Activated CD8-positive, alpha-beta memory T cell treated with anti-CD3 and anti-CD28 coated beads, Interleukin-2, amount 50 U/mL, for 4 hours (primary cell): ENCODE measurements around the gene GIGYF1.
"Not testable (repeated sequence)": the region's sequence is repeated elsewhere in the genome, so short reads cannot be mapped to it uniquely, and the experiment has no call there.

ENCODE experiments used
- DNase-seq: peaks from one replicate; pipeline ENCODE4 v3.0.0-alpha.2; 2020

Gene GIGYF1

DNA sequence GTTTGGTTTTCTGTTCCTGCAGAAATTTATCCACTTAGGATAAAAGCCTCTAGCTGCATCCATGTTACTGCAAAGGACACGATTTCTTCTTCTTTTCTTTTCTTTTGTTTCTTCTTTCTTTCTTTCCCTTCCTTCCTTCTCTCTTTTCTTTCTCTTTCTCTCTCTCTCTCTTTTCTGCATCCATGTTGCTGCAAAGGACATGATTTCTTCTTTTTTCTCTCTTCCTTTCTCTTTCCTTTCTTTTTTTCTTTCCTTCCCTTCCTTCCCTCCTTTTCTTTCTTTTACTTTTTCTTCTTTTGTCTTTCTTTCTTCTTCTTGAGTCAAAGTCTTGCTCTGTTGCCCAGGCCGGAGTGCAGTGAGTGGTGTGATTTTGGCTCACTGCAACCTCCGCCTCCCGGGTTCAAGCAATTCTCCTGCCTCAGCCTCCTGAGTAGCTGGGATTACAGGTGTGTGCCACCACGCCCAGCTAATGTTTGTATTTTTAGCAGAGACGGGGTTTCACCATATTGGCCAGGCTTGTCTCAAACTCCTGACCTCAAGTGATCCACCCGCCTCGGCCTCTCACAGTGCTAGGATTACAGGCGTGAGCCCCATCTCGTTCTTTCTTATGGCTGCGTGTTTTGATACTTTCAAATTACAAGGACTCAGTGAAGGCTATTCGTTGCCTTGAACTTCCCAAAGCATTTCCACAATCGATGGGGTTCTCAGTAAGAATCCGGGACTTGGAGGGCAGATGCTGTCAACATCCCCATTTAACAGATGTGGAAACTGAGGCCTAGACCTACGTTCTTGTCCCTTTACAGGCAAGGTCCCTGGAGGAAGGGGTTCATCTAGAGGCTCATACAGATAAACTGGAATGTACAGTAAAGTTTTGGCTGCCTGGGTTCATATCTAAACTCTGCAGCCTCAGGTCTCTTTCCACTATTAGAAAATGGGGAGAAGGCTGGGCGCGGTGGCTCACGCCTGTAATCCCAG is 22.4 kb downstream of the GIGYF1 start:
- no peak for DNase-seq

DNA sequence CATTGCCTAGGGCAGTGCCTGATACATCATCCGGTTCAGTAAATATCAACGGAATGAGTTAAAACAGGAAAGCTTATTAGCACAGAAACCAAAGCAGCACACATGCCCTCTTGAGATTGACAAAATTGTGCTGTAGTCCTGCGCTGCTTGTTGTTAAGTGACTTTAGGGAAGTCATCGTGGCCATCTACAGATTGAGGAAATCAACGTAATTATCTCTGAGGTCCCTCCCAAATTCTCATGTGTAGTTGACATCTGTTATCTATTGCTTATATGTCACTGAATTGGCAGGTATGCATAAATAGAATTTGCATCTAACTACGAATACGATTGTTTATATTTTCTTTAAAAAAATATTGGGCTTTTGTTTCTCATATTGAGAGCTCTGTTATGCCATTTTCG is 24.0 kb downstream of the GIGYF1 start:
- DNase-seq: no peak

DNA sequence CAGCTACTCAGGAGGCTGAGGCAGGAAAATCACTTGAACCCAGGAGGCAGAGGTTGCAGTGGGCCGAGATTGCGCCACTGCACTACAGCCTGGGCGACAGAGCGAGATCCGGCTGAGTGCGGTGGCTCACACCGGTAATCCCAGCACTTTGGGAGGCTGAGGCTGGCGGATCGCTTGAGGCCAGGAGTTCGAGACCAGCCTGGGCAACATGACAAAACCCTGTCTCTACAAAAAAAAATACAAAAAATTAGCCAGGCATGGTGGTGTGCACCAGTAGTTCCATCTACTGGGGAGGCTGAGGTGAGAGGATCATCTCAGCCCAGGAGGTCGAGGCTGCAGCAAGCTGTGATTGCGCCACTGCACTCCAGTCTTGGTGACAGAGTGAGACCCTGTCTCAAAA is 24.9 kb downstream of the GIGYF1 start:
- DNase-seq: not testable (repeated sequence)

DNA sequence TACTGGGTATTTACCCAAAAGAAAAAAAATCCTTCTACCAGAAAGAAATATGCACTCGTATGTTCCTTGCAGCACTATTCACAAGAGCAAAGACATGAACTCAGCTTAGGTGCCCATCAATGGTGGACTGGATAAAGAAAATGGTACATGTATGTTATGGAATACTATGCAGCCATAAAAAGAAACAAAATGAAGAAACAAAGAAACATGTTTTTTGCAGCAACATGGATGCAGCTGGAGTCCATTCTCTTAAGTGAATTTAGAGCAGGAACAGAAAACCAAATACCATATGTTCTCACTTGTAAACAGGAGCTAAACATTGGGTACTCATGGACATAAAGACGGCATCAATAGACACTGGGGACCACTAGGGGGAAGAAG is 26.0 kb downstream of the GIGYF1 start:
- no peak for DNase-seq

DNA sequence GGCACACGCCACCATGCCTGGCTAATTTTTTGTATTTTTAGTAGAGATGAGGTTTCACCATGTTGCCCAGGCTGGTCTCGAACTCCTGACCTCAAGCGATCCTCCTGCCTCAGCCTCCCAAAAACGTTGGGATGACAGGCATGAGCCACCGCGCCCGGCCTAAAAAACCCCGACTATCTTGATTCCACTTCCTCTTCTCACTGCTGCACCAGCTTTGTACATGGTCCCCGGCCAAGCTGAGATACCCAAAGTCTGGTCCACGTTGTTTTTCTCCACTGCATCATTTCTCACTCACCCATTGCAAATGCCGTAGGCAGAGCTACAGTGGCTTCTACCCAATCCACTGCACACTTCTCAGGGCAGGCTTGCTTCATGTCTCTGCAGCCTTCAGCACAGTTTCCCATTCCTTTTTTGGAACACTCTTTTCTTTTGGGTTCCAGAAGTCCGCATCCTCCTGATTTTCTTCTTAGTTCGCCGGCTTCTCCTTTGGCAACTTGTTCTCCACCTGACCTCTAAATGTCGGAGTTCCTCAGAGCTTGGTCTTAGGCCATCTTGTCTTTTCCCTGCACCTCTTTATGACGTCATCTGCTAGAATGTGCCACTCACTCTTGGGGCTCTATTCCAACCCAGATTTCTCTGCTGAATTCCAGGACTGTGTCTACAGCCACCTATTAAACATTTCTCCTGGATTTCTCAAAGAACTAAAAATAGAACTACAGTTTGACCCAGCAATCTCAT is 26.6 kb downstream of the GIGYF1 start:
- no peak for DNase-seq

DNA sequence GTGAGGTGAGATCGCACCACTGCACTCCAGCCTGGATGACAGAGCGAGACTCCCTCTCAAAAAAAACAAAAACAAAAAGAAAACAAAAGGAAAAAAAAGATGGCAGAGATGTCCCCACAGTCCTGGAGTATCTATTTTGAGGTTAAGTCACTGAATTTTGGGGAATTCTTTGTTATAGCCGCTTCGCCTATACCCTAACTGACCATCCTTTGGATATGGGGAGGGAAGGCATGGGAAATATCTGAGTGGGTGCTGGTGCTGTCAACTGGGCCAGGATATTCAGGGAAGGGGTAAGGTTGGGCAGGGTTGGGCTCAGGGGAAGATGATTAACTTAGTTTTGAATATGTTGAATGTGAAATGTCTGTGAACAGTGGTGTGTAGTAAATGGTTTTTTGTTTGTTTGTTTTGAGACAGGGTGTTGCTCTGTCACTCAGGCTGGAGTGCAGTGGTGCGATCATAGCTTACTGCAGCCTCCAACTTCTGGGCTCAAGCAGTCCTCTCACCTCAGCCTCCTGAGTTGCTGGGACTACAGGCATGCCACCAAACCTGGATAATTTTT is 28.8 kb downstream of the GIGYF1 start:
- no peak for DNase-seq

DNA sequence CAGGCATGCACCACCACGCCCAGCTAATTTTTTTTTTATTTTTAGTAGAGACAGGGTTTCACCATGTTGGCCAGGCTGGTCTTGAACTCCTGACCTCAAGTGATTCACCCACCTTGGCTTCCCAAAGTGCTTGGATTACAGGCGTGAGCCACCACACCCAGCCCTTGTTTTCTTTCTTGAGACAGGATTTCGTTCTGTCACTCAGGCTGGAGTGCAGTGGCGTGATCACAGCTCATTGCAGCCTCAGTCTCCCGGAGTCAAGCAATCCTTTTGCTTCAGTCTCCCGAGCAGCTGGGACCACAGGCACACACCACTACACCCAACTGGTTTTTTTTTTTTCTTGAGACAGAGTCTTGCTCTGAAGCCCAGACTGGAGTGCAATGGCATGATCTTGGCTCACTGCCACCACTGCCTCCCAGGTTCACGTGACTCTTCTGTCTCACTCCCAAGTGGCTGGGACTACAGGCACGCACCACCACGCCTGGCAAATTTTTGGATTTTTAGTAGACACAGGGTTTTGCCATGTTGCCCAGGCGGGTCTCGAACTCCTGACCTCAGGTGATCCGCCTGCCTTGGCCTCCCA is 31.8 kb downstream of the GIGYF1 start:
- DNase-seq: not testable (repeated sequence)

DNA sequence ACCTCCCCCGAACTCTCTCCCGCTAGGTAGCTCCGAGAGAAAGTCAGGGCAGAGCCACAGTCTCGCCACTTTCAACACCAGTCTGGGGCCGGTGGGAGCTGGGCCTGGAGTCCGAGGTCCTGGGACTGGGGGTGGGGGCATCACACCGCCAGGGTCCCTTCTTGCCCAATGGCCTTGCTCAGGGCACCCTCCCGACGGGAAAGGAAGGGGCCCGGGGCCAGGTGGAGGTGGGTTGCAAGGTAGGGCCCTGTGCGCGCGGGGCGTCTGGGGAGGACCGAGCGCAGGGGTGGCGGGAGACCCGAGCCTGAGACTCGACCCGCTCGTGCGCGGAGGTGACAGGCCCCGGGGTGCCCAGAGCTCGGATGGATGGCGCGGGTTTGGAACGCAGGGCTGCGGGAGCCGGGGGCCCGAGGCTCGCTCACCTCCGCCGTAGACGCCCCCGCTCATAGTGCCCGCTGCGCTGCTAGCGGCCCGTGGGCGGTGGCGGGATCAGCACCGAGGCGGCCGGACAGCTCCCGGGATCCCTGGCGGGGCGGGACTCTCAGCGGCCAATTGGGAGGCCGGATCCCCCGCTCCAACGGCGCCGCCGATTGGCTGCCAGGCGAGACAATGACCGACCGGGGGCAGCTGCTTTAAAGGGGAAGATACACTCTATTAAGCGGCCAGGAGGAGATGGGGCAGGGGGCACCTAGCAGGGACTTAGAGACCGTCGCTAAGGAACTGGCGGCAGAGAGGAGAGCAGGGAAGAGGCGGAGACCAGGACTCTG is 38.0 kb downstream of the GIGYF1 start, which contains the start of gene ACTL6B:
Gene ACTL6B, minus strand, starts transcription at position 541 of the 767 bp plus-strand sequence. Its CDS starts 94 bp downstream, at position 447.
- peak; percentile 41 for DNase-seq

DNA sequence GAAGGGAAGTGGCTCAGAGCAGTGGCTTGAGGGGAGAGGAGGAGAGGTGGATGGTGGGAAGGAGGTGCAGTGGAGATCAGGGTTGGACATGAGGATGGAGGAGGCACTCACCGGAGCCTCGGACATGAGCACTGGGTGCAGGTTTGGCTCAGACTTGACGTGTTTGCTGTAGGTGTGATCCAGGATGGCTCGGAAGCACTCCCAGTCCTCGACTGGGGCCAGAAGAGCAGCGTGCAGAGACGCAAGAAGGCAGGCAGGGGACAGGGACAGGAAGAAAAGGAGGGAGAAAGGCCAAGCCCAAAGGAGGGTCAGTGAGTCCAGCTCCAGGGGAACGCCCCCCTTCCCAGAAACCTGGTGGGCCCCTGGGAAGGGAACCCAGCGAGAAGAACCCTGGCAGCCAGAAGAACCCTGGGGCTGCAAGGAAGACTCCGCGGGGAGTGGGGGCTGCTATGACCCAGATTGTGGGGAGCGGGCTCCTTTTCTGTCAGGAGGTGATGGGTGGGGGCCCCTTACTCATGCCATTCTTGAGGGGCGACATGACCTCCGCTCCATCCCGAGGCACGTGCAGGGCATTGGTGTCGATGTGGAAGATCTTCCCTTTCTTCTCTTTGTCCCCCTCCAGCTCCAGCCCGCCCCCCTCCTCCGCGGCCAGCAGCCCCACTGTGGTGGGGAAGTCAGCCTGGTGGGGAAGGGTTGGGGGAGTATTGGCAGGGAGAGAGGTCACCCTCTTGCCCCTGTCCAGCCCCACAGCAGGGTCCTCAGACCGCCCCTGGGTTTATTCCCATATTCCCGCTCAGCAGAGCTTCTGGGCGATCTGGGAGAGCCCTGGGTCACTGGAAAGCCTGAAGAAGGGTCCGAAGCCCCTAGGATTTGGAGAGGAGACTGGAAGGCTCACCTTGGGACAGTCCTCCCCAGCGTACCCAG is 38.9 kb downstream of the GIGYF1 start:
- DNase-seq: no peak

DNA sequence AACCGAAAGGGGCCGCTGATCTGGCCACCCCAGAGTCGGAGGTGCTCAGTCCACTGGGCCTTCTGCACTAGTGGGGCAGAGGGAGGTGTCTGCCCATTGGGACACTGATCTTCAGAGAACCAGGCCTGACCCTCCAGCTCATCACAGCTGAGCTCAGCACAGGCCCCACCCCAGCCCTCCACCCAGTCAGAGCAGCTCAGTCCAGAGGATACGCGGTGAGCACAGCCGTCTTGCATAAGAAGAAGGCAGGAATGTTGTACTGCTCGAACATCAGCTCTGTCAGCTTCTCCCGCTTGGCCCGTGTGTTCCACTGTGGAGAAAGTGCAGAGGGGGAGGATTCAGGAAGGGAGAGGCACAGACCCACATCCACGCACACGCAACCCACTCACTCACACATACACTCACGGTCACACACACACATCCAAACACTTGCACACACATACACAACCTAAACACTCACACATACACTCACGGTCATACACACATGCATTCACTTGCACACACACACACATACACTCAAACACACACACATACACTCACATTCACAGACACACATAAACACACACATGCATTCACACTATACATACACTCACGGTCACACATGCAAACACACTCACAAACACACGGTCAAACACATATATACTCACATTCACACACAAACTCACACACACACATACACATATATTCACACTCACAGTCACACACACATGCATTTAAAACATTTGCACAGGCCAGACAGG is 44.1 kb downstream of the GIGYF1 start:
- DNase-seq: no peak

DNA sequence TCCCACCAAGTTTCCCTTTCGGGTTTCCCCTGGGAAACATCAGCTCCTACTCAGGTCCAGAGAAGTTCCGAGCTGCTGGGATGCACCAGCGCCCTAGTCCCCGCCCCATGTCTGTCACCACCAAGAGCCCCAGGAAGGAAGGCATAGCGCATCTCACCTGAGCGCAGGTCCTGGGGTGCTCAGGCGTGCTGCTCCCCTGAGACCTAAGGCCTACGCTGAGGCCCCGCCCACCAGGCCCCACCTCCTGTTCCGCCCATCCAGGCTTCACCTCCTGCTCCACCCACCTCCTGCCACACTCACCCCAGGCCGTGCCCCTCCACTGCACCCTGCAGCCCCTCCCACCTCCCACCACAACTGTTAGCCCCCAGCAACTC is 51.5 kb downstream of the GIGYF1 start:
- DNase-seq: no peak

DNA sequence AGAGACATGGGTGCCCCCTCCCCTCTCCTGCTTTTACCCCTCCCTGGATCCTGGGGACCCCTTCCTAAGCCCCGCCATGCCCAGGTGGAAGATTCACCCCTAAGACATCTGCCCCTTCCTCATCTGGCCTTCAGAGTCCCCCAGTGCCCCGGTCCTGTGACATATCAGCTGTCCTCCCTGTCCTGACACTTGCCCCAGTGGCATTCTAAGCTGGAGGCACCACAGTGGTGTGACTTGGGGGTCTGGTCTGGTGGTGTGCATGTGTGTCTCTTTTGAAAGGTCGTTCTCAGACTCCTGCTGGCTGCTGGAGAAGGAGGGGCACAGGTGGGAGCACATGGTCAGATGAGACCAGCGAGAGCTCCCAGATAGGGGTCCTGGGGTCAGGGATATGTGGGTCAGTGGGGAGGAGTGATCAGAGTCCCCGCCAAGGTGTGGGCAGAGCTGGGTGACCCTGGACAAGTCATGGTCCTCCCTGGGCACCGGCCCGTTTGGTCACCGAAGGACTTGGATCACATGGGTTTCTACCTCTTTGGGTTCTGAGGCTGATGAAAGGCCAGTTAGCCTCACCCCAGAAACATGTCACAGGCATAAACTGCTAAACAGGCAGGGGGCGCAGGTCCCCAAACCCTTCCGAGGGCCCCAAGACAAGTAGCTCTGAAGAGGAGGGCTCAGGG is 52.1 kb downstream of the GIGYF1 start:
- no peak for DNase-seq

DNA sequence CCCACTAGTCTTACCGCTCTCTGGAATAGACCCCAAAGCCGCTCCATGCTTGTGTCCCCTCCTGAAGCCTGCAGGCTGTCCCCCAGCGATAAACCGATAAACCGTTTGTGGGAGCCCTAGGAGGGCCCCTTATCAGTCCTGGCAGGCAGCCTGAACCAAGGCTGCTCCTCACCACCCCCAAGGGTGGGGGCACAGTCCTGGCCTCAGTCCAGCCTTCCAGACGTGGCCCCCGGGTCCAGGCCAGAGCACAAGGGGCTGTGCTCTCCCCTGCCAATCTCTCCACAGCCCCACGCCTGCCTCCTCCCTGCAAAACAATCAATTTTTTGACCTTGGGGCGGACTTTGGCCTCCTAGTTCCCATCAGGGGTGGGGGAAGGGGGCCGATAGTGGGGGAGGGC is 52.6 kb downstream of the GIGYF1 start, which contains the start of gene TFR2:
Gene TFR2, minus strand, starts transcription at position 90 of the 397 bp plus-strand sequence. Its CDS starts 43 bp downstream, at position 47.
- DNase-seq: no peak

DNA sequence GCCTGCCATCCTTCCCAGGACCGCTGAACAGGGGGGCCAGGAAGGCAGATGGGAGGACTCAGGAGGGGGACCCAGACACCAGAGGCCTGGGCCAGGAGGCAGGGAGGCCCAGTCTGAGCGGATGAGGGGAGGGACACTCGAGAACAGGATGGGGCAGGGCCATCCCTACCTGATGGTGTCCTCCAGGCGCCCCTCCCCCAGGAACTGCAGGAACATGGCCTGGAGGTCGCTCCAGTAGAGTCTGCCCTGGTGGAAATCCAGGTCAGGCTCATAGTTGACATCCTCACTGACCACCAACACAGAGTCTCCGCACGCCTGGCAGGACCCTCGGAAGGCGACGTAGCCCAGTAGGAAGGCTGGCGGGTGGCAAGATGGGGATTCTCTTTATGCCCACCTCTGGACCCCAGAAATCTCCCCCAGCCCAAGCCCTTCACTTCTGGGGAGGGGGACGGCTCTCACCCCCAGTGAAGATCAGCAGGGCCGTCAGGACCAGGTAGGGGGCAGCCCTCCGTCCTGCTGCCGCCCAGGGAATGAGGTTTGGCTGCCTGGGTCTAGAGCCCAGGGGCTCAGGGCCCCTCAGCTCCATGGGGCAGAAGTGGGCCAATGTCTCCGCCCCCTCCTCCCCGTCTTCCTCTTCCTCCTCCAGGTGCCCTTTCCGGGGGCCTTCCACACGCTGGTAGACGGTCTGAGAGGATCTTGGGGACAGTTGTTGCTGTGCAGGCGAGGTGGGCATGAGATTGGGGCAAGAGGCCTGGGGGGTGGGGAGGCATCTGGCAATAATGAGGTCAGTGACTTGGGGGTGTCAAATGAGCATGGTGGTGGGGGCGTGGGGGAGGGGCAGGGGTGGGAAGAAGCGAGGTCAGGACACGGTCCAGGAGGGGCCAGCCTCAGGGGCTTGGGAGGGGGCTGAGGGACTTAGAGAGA is 53.3 kb downstream of the GIGYF1 start:
- no peak for DNase-seq

DNA sequence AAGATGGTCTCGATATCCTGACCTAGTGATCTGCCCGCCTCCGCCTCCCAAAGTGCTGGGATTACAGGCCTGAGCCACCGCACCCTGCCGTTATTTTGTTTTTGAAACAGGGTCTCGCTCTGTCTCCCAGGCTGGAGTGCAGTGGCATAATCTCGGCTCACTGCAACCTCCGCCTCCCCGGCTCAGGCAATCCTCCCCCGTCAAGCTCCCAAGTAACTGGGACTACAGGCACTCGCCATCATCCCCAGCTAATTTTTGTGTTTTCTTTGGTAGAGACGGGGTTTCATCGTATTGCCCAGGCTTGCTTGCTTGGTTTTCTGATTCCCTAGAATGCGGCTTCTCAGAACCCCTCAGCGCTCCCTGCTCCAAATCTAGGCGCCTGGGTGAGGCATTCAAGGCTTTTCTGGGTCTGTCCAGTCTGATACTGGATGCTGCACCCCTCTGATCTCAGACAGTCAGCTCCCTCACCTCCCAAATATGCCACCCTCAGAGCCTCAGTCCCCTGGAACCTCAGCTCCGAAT is 54.0 kb downstream of the GIGYF1 start:
- no peak for DNase-seq

DNA sequence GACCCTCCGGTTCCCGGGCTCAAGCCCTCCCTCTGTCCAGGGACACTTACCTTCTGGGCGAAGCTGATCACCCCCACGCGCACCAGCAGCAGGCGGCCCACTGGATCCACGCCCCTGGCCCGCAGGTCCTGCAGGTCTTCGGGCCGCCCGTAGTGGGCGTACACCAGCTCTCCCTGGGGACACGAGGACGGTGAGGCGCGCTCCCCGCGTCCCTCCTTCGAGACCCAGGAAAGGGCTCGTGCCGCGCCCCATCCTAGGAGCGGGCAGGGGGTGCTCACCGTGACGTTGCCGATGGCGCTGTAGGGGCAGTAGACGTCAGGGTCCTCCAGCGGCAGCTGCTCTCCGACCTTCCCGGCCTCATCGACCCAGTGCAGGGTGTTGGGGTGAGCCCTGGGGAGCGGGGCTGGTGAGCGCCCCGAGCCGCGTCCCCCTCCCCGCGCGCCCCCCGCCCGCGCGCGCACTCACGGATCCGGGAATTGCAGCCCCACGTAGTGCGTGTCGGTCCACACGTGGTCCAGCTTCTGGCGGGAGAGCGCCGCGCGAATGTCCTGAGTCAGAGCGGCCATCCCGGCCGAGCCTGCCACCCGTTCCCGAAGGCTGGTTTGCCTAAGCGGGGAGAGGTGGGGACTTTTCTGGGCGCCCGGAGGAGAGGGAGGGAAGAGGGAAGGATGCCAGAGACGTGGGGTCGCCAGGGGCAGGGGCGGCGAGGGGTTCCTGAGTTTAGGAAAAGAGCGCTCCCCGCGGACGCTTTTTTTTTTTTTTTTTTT is 60.9 kb downstream of the GIGYF1 start:
- DNase-seq: peak; percentile 54

DNA sequence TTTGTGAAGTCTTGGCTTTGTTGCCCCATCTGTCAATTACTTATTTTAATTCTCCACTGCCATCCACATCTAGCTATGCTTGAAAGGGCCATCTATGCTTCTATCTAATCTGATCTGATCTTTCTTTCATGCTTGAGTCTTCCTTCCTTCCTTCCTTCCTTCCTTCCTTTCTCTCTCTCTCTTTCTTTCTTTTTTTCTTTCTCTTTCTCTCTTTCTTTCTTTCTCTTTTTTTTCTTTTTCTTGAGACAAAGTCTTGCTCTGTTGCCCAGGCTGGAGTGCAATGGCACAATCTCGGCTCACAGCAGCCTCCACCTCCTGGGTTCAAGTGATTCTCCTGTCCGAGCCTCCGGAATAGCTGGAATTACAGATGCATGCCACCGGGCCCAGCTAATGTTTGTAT is 64.0 kb downstream of the GIGYF1 start:
- DNase-seq: no peak
